ENCODE results near the gene PGA3.
"Not testable (repeated sequence)": the region's sequence is repeated elsewhere in the genome, so short reads cannot be mapped to it uniquely, and the experiment has no call there.

PGA3 gene

GRCh38 chr11:61162092-61162941, 41.0 kb upstream of the PGA3 start:
- H3K4me1 ChIP-seq (ENCODE audit: control insufficient read depth, insufficient read depth, low read length, poor library complexity, severe bottlenecking) = peaks cover 5% of the 10 kb centered on the region
- no peaks in the 10 kb centered on the region for H3K9me3 ChIP-seq (ENCODE audit: control insufficient read depth, low read length)
- H3K27me3 ChIP-seq (replicated peaks; ENCODE audit: control insufficient read depth, insufficient read depth, low read length, poor library complexity, severe bottlenecking) = no peaks in the 10 kb centered on the region
- H3K4me3 ChIP-seq (ENCODE audit: insufficient read depth, low read depth, low read length, poor library complexity, severe bottlenecking) = peak overlapping the region; percentile 44
- H3K27ac ChIP-seq (ENCODE audit: insufficient read depth, low read length, poor library complexity, severe bottlenecking) = no peak overlapping the region
- DNase-seq = no peak
- no peaks in the 10 kb centered on the region for H3K36me3 ChIP-seq (ENCODE audit: control insufficient read depth, insufficient read depth, low read length)

GRCh38 chr11:61163021-61163420, 40.3 kb upstream of the PGA3 start:
- H3K27ac ChIP-seq (ENCODE audit: insufficient read depth, low read length, poor library complexity, severe bottlenecking) = no peak overlapping the region

DNA sequence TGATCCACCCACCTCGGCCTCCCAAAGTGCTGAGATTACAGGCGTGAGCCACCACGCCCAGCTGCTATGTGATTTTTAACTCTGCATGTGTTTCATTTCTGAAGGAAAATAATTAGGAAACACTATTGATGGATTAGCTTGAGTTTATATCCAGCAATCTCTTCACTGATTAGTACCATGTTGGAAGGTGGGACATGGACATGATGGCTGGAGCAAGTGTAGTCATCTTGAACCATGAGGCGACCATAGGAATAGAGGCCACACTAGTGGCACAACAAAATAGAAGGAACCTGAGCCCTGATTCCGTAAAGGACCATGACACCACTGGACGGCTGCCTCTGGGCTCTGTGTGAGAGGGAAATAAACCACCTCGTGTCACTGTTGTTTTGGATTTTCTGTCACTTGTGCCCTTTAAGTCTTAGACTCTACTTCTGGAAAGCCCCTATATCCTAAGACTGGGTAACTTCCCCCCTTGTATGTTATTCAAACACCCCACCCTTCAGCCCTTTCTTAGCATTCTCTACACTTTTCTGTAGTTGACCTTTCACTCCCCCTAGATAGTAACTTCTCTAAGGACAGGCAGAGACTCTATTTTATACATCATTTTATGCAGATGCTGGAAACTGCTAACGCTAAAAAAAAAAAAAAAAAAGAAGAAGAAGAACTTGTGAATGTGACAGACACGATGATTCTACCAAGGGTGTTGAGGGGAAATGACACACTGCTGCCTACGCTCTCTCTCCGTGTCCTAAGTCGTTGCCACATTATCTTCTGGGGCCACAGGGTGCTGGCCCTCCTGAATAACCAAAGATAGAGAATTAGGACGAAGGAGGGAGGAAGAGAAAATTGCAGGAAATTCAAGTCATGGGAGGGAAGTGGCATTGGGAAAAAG, 39.4 kb upstream of the PGA3 start:
- H3K27ac ChIP-seq (ENCODE audit: insufficient read depth, low read length, poor library complexity, severe bottlenecking) = no peak overlapping the region
- DNase-seq = no peak

More at GRCh38 chr11:61163021-61163420, 40.3 kb upstream of the PGA3 start:
- Histone ChIP-seq H3K27me3 (replicated peaks; ENCODE audit: control insufficient read depth, insufficient read depth, low read length, poor library complexity, severe bottlenecking) (no peaks in the 10 kb centered on the region), H3K9me3 (ENCODE audit: control insufficient read depth, low read length) (no peaks in the 10 kb centered on the region), H3K4me1 (ENCODE audit: control insufficient read depth, insufficient read depth, low read length, poor library complexity, severe bottlenecking) (peaks cover 5% of the 10 kb centered on the region), H3K4me3 (ENCODE audit: insufficient read depth, low read depth, low read length, poor library complexity, severe bottlenecking) (no peak overlapping the region), H3K36me3 (ENCODE audit: control insufficient read depth, insufficient read depth, low read length) (no peaks in the 10 kb centered on the region)
- no peak for DNase-seq

GRCh38 chr11:61164606-61165424, 38.5 kb upstream of the PGA3 start:
- Histone ChIP-seq H3K9me3 (ENCODE audit: control insufficient read depth, low read length) (no peaks in the 10 kb centered on the region), H3K4me3 (ENCODE audit: insufficient read depth, low read depth, low read length, poor library complexity, severe bottlenecking) (no peak overlapping the region), H3K36me3 (ENCODE audit: control insufficient read depth, insufficient read depth, low read length) (no peaks in the 10 kb centered on the region), H3K4me1 (ENCODE audit: control insufficient read depth, insufficient read depth, low read length, poor library complexity, severe bottlenecking) (peaks cover 5% of the 10 kb centered on the region), H3K27me3 (replicated peaks; ENCODE audit: control insufficient read depth, insufficient read depth, low read length, poor library complexity, severe bottlenecking) (no peaks in the 10 kb centered on the region), H3K27ac (ENCODE audit: insufficient read depth, low read length, poor library complexity, severe bottlenecking) (no peak overlapping the region)
- no peak for DNase-seq

More for the DNA sequence above, 39.4 kb upstream of the PGA3 start:
- Histone ChIP-seq H3K27me3 (replicated peaks; ENCODE audit: control insufficient read depth, insufficient read depth, low read length, poor library complexity, severe bottlenecking) (no peaks in the 10 kb centered on the region), H3K4me3 (ENCODE audit: insufficient read depth, low read depth, low read length, poor library complexity, severe bottlenecking) (no peak overlapping the region), H3K9me3 (ENCODE audit: control insufficient read depth, low read length) (no peaks in the 10 kb centered on the region), H3K4me1 (ENCODE audit: control insufficient read depth, insufficient read depth, low read length, poor library complexity, severe bottlenecking) (peaks cover 5% of the 10 kb centered on the region), H3K36me3 (ENCODE audit: control insufficient read depth, insufficient read depth, low read length) (no peaks in the 10 kb centered on the region)

DNA sequence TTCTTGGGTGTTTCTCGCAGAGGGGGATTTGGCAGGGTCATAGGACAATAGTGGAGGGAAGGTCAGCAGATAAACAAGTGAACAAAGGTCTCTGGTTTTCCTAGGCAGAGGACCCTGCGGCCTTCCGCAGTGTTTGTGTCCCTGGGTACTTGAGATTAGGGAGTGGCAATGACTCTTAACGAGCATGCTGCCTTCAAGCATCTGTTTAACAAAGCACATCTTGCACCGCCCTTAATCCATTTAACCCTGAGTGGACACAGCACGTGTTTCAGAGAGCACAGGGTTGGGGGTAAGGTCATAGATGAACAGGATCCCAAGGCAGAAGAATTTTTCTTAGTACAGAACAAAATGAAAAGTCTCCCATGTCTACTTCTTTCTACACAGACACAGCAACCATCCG, 37.5 kb upstream of the PGA3 start:
- H3K27me3 ChIP-seq (replicated peaks; ENCODE audit: control insufficient read depth, insufficient read depth, low read length, poor library complexity, severe bottlenecking); H3K27ac ChIP-seq (ENCODE audit: insufficient read depth, low read length, poor library complexity, severe bottlenecking); H3K36me3 ChIP-seq (ENCODE audit: control insufficient read depth, insufficient read depth, low read length); H3K9me3 ChIP-seq (ENCODE audit: control insufficient read depth, low read length); DNase-seq; H3K4me3 ChIP-seq (ENCODE audit: insufficient read depth, low read depth, low read length, poor library complexity, severe bottlenecking); H3K4me1 ChIP-seq (ENCODE audit: control insufficient read depth, insufficient read depth, low read length, poor library complexity, severe bottlenecking): not testable (repeated sequence)

- not testable (repeated sequence) for DNase-seq
Observed at GRCh38 chr11:61166331-61166730, 37.0 kb upstream of the PGA3 start.

DNA sequence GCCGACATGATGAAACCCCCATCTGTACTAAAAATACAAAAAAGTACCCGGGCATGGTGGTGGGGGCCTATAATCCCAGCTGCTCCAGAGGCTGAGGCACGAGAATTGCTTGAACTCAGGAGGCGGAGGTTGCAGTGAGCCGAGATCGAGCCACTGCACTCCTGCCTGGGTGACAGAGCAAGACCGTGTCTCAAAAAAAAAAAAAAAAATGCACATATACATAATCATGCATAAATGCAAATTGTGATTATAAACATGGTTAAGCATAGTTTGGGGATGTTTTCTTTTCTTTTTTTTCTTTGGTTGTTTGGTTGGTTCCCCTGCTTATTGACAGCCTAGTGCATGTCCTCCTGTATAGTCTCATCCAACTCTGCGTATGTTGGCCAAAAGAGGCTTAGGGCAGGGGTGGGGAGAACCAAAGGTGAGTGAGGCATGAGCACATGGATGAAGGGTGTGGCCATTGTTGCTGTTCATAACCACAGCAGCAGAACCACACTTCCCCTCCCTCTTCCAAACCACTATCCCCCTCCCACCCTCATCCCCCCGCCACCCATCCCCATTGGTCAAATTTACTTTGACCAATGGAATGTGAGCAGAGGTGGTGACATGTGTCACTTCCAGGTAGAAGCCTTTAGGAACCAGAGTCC, 35.1 kb upstream of the PGA3 start:
- no peak overlapping the region for H3K27ac ChIP-seq (ENCODE audit: insufficient read depth, low read length, poor library complexity, severe bottlenecking)
- H3K36me3 ChIP-seq (ENCODE audit: control insufficient read depth, insufficient read depth, low read length) = no peaks in the 10 kb centered on the region
- H3K9me3 ChIP-seq (ENCODE audit: control insufficient read depth, low read length) = no peaks in the 10 kb centered on the region
- H3K4me3 ChIP-seq (ENCODE audit: insufficient read depth, low read depth, low read length, poor library complexity, severe bottlenecking) = no peak overlapping the region
- no peak for DNase-seq
- no peaks in the 10 kb centered on the region for H3K27me3 ChIP-seq (replicated peaks; ENCODE audit: control insufficient read depth, insufficient read depth, low read length, poor library complexity, severe bottlenecking)
- H3K4me1 ChIP-seq (ENCODE audit: control insufficient read depth, insufficient read depth, low read length, poor library complexity, severe bottlenecking) = no peaks in the 10 kb centered on the region

More at GRCh38 chr11:61166331-61166730, 37.0 kb upstream of the PGA3 start:
- not testable (repeated sequence) for H3K36me3 ChIP-seq (ENCODE audit: control insufficient read depth, insufficient read depth, low read length); H3K9me3 ChIP-seq (ENCODE audit: control insufficient read depth, low read length); H3K27ac ChIP-seq (ENCODE audit: insufficient read depth, low read length, poor library complexity, severe bottlenecking); H3K4me3 ChIP-seq (ENCODE audit: insufficient read depth, low read depth, low read length, poor library complexity, severe bottlenecking); H3K4me1 ChIP-seq (ENCODE audit: control insufficient read depth, insufficient read depth, low read length, poor library complexity, severe bottlenecking); H3K27me3 ChIP-seq (replicated peaks; ENCODE audit: control insufficient read depth, insufficient read depth, low read length, poor library complexity, severe bottlenecking)

DNA sequence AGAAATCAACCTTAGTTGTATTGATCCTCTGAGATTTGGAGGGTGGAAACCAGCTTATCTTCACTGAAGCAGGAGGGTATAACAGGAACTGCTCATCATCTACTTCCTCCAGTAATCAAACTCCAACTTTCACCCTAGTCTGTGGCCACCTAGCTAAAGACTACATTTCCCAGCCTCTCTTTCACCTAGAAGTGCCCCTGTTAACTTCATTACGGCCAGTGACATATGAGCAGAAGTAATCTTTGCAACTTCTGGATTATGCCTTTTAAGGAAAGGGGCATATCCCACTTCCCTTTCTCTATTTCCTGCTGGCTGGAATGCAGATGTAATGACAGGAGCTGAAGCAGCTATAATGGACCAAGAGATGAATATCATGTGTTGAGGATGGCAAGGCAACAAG, 34.5 kb upstream of the PGA3 start:
- Histone ChIP-seq H3K9me3 (ENCODE audit: control insufficient read depth, low read length) (no peaks in the 10 kb centered on the region), H3K4me3 (ENCODE audit: insufficient read depth, low read depth, low read length, poor library complexity, severe bottlenecking) (no peak overlapping the region), H3K27ac (ENCODE audit: insufficient read depth, low read length, poor library complexity, severe bottlenecking) (no peak overlapping the region), H3K36me3 (ENCODE audit: control insufficient read depth, insufficient read depth, low read length) (no peaks in the 10 kb centered on the region), H3K4me1 (ENCODE audit: control insufficient read depth, insufficient read depth, low read length, poor library complexity, severe bottlenecking) (no peaks in the 10 kb centered on the region), H3K27me3 (replicated peaks; ENCODE audit: control insufficient read depth, insufficient read depth, low read length, poor library complexity, severe bottlenecking) (no peaks in the 10 kb centered on the region)
- DNase-seq = no peak

DNA sequence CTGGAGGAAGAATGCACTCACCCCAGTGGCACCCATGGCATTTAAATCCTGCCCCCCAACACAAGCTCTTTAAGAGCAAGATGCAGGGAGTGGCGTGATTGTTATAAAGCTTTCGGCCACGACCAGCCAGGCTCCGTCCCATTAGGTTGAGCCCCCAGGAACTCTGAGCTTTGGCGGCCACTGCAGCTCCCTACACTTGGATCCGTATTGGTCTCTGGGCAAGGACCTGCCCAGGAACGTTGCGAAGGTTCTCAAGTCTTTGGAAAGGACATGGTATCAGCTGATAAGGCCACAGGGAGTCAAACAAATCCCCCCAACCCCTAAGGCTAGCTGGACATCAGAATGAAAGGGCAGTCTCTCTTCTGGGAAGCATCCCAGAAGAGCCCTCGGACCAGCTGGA, 32.7 kb upstream of the PGA3 start:
- no peak overlapping the region for H3K4me3 ChIP-seq (ENCODE audit: insufficient read depth, low read depth, low read length, poor library complexity, severe bottlenecking)
- no peak for DNase-seq
- no peaks in the 10 kb centered on the region for H3K27me3 ChIP-seq (replicated peaks; ENCODE audit: control insufficient read depth, insufficient read depth, low read length, poor library complexity, severe bottlenecking)
- H3K9me3 ChIP-seq (ENCODE audit: control insufficient read depth, low read length) = no peaks in the 10 kb centered on the region
- H3K27ac ChIP-seq (ENCODE audit: insufficient read depth, low read length, poor library complexity, severe bottlenecking) = no peak overlapping the region
- no peaks in the 10 kb centered on the region for H3K4me1 ChIP-seq (ENCODE audit: control insufficient read depth, insufficient read depth, low read length, poor library complexity, severe bottlenecking)
- H3K36me3 ChIP-seq (ENCODE audit: control insufficient read depth, insufficient read depth, low read length) = no peaks in the 10 kb centered on the region
